Ovary (tissue), 3 donors: Measurements from ENCODE around the gene C1orf198.

Experiments used
- POLR2A ChIP-seq: fragments of 450-650 bp; IDR thresholded peaks from one replicate; pipeline ENCODE4 v1.6.1; 2017; ENCODE audit warnings: antibody characterized with exemption, mild to moderate bottlenecking, moderate library complexity
- TF ChIP-seq, protein P1 (sequence below), 3 donors: fragments of 450-650 bp in 2 of 3; fragments of 200-600 bp in 1 of 3; IDR thresholded peaks; one replicate each; pipeline versions ENCODE4 v1.5.1 to v1.8.0; 2016 to 2022; ENCODE audit warnings: antibody characterized with exemption in 3 of 3, mild to moderate bottlenecking in 1 of 3
- donor health status: DM: no; HTN: no; CAD: no.

DNA sequence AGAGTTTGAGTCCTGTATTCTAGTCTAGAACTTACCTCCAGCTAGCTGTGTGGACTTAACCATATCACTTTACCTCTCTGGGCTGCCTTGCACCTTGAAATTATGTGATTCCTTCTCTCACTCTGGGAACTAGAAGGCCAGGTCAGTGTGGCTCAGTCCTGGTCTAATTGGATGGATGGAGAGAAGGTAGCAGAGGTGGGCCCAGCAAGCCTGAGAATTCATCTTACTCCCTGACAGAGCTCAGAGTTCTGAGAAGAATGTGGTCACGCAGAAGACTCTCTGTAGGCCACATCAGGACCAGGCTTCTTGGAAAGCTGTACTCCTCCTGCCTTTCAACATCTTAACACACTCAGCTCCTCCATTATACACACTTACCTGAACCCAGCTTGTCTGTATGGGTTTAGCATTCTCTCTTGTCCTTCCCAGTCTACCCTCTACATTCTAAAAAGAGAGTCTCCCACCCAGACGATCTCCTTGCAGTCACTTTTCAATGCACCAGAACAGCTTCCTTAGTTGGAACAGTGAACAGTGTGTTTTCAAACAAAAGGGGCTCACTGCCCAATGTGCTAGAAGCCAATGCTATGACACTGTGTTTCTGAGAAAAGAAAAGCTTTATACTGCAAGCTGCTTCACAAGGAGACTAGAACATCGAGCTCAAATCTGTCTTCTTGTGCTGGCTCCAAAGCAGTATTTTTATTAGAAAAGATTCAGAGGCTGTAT is 60.6 kb downstream of the C1orf198 start:
- TF ChIP-seq, protein P1, sequence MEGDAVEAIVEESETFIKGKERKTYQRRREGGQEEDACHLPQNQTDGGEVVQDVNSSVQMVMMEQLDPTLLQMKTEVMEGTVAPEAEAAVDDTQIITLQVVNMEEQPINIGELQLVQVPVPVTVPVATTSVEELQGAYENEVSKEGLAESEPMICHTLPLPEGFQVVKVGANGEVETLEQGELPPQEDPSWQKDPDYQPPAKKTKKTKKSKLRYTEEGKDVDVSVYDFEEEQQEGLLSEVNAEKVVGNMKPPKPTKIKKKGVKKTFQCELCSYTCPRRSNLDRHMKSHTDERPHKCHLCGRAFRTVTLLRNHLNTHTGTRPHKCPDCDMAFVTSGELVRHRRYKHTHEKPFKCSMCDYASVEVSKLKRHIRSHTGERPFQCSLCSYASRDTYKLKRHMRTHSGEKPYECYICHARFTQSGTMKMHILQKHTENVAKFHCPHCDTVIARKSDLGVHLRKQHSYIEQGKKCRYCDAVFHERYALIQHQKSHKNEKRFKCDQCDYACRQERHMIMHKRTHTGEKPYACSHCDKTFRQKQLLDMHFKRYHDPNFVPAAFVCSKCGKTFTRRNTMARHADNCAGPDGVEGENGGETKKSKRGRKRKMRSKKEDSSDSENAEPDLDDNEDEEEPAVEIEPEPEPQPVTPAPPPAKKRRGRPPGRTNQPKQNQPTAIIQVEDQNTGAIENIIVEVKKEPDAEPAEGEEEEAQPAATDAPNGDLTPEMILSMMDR (IDR thresholded peaks at IDR 0.05) = no peak
- no peak for TF ChIP-seq POLR2A
